CD14-positive monocyte (primary cell): ENCODE measurements around the gene CACNB1. TPM values are rescaled to one million over a fixed set of nuclear protein-coding genes. Genes with fewer than 3 reads are reported as not detected.

Experiments used
- DNase-seq, 3 donors: peaks; one replicate each; pipeline ENCODE4 v3.0.0-alpha.2; 2011 to 2022
- H2AFZ ChIP-seq: 2 replicates; pipeline ENCODE4 v1.6.0; 2012; ENCODE audit warnings: mild to moderate bottlenecking, low read depth, low read length, inconsistent platforms; ENCODE audit not compliant: insufficient read depth, poor library complexity, severe bottlenecking
- H3K27ac ChIP-seq, 2 donors: 1 replicate in 1 of 2; 2 replicates in 1 of 2; pipeline ENCODE4 v1.5.1; 2012 to 2013; ENCODE audit warnings: low read length in 2 of 2, control low read depth in 1 of 2, inconsistent platforms in 1 of 2, low read depth in 1 of 2, mild to moderate bottlenecking in 1 of 2
- H3K27me3 ChIP-seq, 2 donors: one replicate each; pipeline versions ENCODE4 v1.6.0 to v1.6.1; 2011 to 2013; ENCODE audit warnings: low read length in 2 of 2; ENCODE audit not compliant: control insufficient read depth in 2 of 2, insufficient read depth in 2 of 2
- H3K36me3 ChIP-seq, 2 donors: replicated peaks in 1 of 2; 1 replicate in 1 of 2; 2 replicates in 1 of 2; pipeline versions ENCODE4 v1.5.1 to v1.6.1; 2012 to 2013; ENCODE audit warnings: low read length in 2 of 2, control low read depth in 1 of 2, inconsistent platforms in 1 of 2, mild to moderate bottlenecking in 1 of 2; ENCODE audit not compliant: insufficient read depth in 2 of 2, control insufficient read depth in 1 of 2
- H3K4me1 ChIP-seq, 2 donors: 1 replicate in 1 of 2; 2 replicates in 1 of 2; pipeline versions ENCODE4 v1.5.1 to v1.6.1; 2012 to 2013; ENCODE audit warnings: low read length in 2 of 2, control low read depth in 1 of 2, inconsistent platforms in 1 of 2, mild to moderate bottlenecking in 1 of 2, moderate library complexity in 1 of 2; ENCODE audit not compliant: insufficient read depth in 2 of 2, control insufficient read depth in 1 of 2
- H3K4me2 ChIP-seq: replicated peaks from 2 replicates; pipeline ENCODE3; 2012; ENCODE audit warnings: low read length, moderate library complexity, mild to moderate bottlenecking; ENCODE audit not compliant: poor library complexity, severe bottlenecking; ENCODE audit errors: extremely low read depth
- H3K4me3 ChIP-seq, 3 experiments: fragments of 200-600 bp in 1 of 3; sonication (generic) in 1 of 3; replicated peaks in 1 of 3; 1 replicate in 2 of 3; 2 replicates in 1 of 3; pipeline ENCODE4 v1.5.1; 2011 to 2013; ENCODE audit warnings: low read length in 3 of 3, mild to moderate bottlenecking in 3 of 3, control low read depth in 2 of 3, low read depth in 2 of 3, inconsistent platforms in 1 of 3, moderate library complexity in 1 of 3
- H3K79me2 ChIP-seq: 2 replicates; pipeline ENCODE4 v1.6.0; 2012; ENCODE audit warnings: mild to moderate bottlenecking, control low read depth, inconsistent platforms, low read length, moderate library complexity; ENCODE audit not compliant: insufficient read depth
- H3K9ac ChIP-seq: 2 replicates; pipeline ENCODE4 v1.6.0; 2017; ENCODE audit warnings: low read length, mild to moderate bottlenecking; ENCODE audit not compliant: insufficient read depth, poor library complexity, severe bottlenecking
- H3K9me3 ChIP-seq, 2 donors: replicated peaks in 1 of 2; 1 replicate in 1 of 2; 2 replicates in 1 of 2; pipeline versions ENCODE4 v1.5.1 to v1.6.1; 2012 to 2013; ENCODE audit warnings: low read length in 2 of 2, control low read depth in 1 of 2; ENCODE audit not compliant: control insufficient read depth in 1 of 2, insufficient read depth in 1 of 2
- H4K20me1 ChIP-seq: 2 replicates; pipeline ENCODE4 v1.6.0; 2012; ENCODE audit warnings: mild to moderate bottlenecking, low read length, control low read depth, moderate library complexity; ENCODE audit not compliant: insufficient read depth
- H3K27ac Mint-ChIP-seq, 7 donors: one replicate each; pipeline ENCODE4 v1.8.0; 2020; ENCODE audit warnings: mild to moderate bottlenecking in 7 of 7, mixed read lengths in 7 of 7, moderate library complexity in 6 of 7, inconsistent platforms in 2 of 7
- H3K27me3 Mint-ChIP-seq, 3 donors: one replicate each; pipeline ENCODE4 v1.8.0; 2021 to 2022; ENCODE audit warnings: low read depth in 3 of 3, mild to moderate bottlenecking in 3 of 3, mixed read lengths in 3 of 3, moderate library complexity in 3 of 3, inconsistent platforms in 1 of 3
- H3K36me3 Mint-ChIP-seq, 2 donors: one replicate each; pipeline ENCODE4 v1.8.0; 2020; ENCODE audit warnings: mixed read lengths in 2 of 2, inconsistent platforms in 1 of 2, mild to moderate bottlenecking in 1 of 2
- H3K4me1 Mint-ChIP-seq: one replicate; pipeline ENCODE4 v1.8.0; 2020; ENCODE audit warnings: mild to moderate bottlenecking, mixed read lengths
- H3K4me3 Mint-ChIP-seq, 2 donors: one replicate each; pipeline ENCODE4 v1.8.0; 2020; ENCODE audit warnings: mild to moderate bottlenecking in 2 of 2, mixed read lengths in 2 of 2, moderate library complexity in 1 of 2
- H3K9me3 Mint-ChIP-seq, 7 donors: one replicate each; pipeline ENCODE4 v1.8.0; 2020 to 2022; ENCODE audit warnings: mixed read lengths in 7 of 7, mild to moderate bottlenecking in 6 of 7, moderate library complexity in 6 of 7, inconsistent platforms in 2 of 7
- CTCF ChIP-seq: fragments of 200-600 bp; IDR thresholded peaks from one replicate; pipeline ENCODE4 v1.8.0; 2022; ENCODE audit warnings: antibody characterized with exemption, mild to moderate bottlenecking
- WGBS: methylation state at CpG from one replicate; pipeline ENCODE4 v1.1.5; 2013; ENCODE audit warnings: missing lambda C conversion rate; ENCODE audit not compliant: insufficient coverage; 5-methylcytosine and 5-hydroxymethylcytosine counted together
- intact Hi-C, 2 donors: fragments of 100-400 bp; cut with micrococcal nuclease; formaldehyde crosslinking; loops; one replicate each; pipeline versions ENCODE4 v1.15.0 to v1.15.1; 2023
- polyA plus RNA-seq, 3 donors: library from polyadenylated mRNA; depleted of rRNA in 1 of 3; unstranded in 2 of 3; stranded (reverse) in 1 of 3; fragments of 300-500 nt in 2 of 3; fragments of >200 nt in 1 of 3; fragmentation: Illumina TruSeq in 2 of 3; gene quantifications; 1 replicate in 2 of 3; 2 replicates in 1 of 3; pipeline ENCODE4 v1.2.3, GENCODE V29; 2012 to 2021

Gene CACNB1
- polyA plus RNA-seq, 3 donors = 0.13 to 22.1 (median 0.31) TPM

GRCh38 chr17:39173526-39174274, 23.8 kb downstream of the CACNB1 start:
- H3K4me1 Mint-ChIP-seq = peaks cover 44% of the 10 kb centered on the region
- TF ChIP-seq CTCF = no peak
- no peaks in the 10 kb centered on the region for H4K20me1 ChIP-seq
- peaks cover 4 to 8% (median 8%) of the 10 kb centered on the region in 3 donors for H3K27me3 Mint-ChIP-seq
- peaks cover 0 to 7% (median 2%) of the 10 kb centered on the region in 7 donors for H3K9me3 Mint-ChIP-seq
- no peak overlapping the region for H2AFZ ChIP-seq
- H3K9ac ChIP-seq = no peak overlapping the region
- no peaks in the 10 kb centered on the region for H3K27me3 ChIP-seq
- DNase-seq = no peak
- H3K9me3 ChIP-seq = no peaks in the 10 kb centered on the region
- intact Hi-C loops = no loop called here
- peaks cover 21 to 25% of the 10 kb centered on the region in 2 donors for H3K36me3 Mint-ChIP-seq
- peaks cover 23 to 35% of the 10 kb centered on the region in 2 donors for H3K4me1 ChIP-seq
- 87% methylated on average over 5 of the region's 10 CpGs for WGBS
- no peak overlapping the region for H3K27ac Mint-ChIP-seq
- no peak overlapping the region for H3K4me2 ChIP-seq
- H3K36me3 ChIP-seq = peaks cover 8 to 17% of the 10 kb centered on the region in 2 donors
- H3K79me2 ChIP-seq = no peaks in the 10 kb centered on the region
- H3K27ac ChIP-seq = no peak overlapping the region
- H3K4me3 Mint-ChIP-seq = no peak overlapping the region
- no peak overlapping the region for H3K4me3 ChIP-seq

GRCh38 chr17:39173080-39173479, 24.4 kb downstream of the CACNB1 start:
- no peak overlapping the region for H3K4me3 ChIP-seq
- Mint-ChIP-seq H3K4me1 (peaks cover 43% of the 10 kb centered on the region), H3K27me3 (peaks cover 4 to 8% (median 8%) of the 10 kb centered on the region in 3 donors), H3K9me3 (peaks cover 0 to 11% (median 5%) of the 10 kb centered on the region in 7 donors), H3K36me3 (peaks cover 20 to 21% of the 10 kb centered on the region in 2 donors), H3K27ac (peak overlapping the region in 1 of 7 donors; percentile 23), H3K4me3 (no peak overlapping the region)
- 40% methylated on average over 1 of the region's 5 CpGs for WGBS
- no peak overlapping the region for H2AFZ ChIP-seq
- peaks cover 6 to 16% of the 10 kb centered on the region in 2 donors for H3K36me3 ChIP-seq
- H3K79me2 ChIP-seq = no peaks in the 10 kb centered on the region
- no peak overlapping the region for H3K27ac ChIP-seq
- no peaks in the 10 kb centered on the region for H4K20me1 ChIP-seq
- H3K4me1 ChIP-seq = peaks cover 25 to 38% of the 10 kb centered on the region in 2 donors
- DNase-seq = no peak
- H3K9ac ChIP-seq = no peak overlapping the region
- TF ChIP-seq CTCF = no peak
- no peaks in the 10 kb centered on the region for H3K27me3 ChIP-seq
- H3K4me2 ChIP-seq = no peak overlapping the region
- H3K9me3 ChIP-seq = no peaks in the 10 kb centered on the region
- intact Hi-C loops = no loop called here
